NCI-H446 (cell line): Measurements from ENCODE around the gene ZNF469.

ENCODE experiments used
- DNase-seq, 2 experiments: peaks; one replicate each; lab custom pipeline; 2025; lab: John Stamatoyannopoulos, UW

Gene ZNF469

GRCh38 chr16:88391144-88391850 is 8.5 kb downstream of the ZNF469 start:
- DNase-seq, result no peak

GRCh38 chr16:88392111-88392510 is 9.4 kb downstream of the ZNF469 start:
- DNase-seq, result no peak

DNA sequence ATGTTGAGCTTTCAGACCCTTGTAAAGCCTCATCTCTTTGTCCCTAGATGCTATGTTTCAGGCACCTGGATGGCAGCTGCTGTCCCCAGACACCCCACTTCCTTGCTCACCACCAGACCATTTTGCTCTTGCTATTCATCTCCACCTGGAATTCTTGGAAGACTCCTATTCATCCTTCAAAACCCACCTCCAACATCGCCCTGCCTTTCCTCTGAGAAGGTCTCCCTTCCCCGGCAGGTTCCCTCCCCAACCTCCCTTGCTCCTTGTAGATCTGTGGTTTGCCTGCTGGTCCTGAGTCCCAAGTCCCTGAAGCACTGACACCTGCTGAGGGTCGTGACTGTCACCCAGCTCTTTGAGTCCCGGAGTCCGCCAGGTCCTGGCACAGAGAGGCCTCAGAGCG is 9.9 kb downstream of the ZNF469 start:
- no peak for DNase-seq

DNA sequence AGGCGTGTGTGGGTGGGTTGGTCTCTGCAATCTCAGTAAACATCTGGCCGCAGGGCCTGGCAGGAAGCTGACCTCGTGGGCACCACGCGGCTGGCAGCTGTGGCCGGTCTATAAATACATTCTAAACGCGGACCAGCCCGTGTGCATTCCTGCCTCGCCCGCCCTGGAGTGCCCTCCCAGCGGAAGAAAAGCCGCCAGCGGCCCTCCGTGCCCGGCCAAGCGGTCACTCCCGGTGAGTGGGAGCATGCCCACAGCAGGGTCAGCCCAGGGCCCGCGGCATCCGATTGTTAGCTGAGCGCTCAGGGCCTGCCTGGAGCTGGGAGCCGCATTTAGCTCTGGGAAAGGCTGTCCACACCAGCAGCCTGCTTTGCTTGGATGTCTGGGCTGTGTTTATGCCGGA is 10.3 kb downstream of the ZNF469 start:
- DNase-seq, result no peak

DNA sequence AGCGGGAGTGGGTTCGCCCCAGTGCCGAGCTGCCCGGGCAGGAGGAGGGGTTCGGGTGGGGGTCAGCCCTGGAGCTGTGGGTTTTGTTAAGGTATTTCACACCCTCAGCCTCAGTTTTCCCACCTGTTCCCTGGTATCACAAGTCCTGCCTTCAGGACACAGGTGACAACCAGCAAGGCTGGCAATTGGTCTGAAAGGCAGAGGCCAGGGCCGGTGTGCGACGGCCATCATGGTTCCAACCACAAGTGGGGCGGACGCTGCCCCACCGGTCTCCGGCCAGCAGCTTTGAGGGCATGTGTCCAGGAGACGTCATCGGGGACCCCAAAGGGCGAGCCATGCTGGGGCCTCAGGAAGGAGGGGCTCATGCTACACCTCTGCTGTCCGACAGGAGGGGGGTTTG is 10.8 kb downstream of the ZNF469 start:
- DNase-seq, result no peak

DNA sequence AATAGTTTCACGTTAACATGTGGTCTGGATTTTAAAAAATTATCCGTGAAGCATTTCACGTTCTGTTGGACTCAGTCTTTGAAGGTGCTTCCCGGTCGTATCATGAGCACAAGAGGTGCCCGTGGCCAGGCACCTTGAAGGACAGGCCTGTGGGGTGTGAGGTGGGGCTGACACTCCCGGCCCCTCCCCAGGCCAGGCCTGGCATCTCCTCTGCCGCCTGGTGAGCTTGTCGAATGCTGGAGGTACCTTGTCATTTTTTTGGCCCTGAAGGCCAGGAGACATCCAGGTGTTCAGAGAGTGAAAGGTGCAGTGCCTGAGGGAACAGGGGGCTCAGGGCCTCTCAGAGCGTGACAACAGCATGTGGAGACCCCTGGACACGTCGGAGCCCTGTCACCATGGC is 11.7 kb downstream of the ZNF469 start:
- no peak for DNase-seq

DNA sequence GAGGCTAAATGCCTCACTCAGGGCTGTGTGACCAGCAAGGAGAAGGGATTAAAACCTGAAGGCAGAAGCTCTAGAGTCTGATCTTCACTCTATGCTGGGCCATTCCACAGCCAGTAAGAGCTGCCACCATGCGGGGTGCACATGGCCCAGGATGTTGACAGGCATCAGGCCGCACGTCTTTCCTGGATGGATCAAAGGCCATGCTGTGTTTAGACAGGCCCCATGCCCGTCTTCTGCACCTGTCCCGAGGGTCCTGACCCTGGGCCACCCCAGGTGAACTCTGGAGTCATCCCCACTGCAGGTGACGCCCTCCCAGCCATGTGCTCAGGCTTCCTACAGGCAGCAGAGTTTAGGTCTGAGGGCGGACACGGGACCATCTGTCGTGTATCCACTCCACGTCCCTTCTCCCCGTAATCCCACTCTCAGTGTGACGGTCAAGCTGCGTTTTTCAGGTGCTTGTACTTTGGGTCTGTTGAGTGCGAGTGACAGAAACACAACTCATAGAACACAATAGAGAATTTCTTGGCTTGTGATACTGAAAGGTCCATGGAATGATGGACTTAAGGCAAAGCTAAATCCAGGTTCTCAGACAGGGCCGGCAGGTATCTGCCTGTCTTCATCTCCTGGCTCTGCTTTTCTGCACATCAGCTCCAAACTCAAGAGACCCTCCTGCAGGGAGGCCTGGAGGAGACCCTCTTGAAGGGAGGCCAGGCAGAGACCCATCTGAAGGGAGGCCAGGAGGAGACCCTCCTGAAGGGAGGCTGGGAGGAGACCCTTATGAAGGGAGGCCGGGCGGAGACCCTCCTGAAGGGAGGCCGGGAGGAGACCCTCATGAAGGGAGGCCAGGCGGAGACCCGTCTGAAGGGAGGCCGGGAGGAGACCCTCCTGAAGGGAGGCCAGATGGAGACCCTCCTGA is 13.2 kb downstream of the ZNF469 start:
- DNase-seq, result no peak

GRCh38 chr16:88398170-88398873 is 15.6 kb downstream of the ZNF469 start:
- DNase-seq, result no peak

GRCh38 chr16:88398874-88399178 is 16.1 kb downstream of the ZNF469 start:
- no peak for DNase-seq

DNA sequence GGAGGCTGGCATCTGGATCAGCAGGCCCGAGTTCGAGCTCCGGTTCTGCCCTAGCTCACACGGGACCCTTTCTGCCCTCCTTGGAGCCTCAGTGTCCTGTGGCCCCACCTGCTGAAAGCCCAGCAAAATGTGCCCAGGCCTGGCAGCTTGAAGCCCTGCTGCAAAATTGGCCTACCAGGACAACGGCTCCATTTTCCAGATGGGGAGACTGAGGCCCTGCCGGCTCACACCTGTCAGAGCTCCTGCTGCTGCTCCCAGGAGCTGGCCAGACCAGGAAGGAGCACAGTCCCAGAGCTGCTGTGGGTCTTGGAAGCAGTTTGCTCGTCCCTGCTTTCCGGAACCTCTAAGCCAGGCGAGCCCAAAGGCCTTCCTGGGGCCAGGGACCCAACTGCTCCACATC is 17.4 kb downstream of the ZNF469 start:
- DNase-seq, result no peak

DNA sequence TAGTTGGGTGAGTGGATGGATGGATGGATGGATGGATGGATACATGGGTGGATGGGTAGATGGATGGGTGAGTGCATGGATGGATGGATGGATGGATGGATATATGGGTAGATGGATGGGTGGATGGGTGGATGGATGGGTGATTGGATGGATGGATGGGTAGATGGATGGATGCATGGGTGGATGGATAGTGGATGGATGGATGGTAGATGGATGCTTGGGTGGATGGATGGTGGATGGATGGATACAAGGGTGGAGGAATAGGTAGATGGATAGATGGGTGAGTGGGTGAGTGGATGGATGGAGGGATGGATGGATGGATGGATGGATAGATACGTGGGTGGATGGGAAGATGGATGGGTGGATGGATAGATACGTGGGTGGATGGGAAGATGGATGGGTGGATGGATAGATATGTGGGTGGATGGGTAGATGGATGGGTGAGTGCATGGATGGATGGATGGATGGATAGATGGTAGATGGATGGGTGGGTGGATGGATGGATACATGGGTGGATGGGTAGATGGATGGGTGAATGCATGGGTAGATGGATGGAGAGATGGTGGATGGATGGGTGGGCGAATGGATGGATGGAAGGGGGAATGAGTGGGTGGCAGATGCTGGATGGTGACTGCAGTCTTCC is 19.0 kb downstream of the ZNF469 start:
- DNase-seq, result no peak

- DNase-seq, result no peak
Observed at GRCh38 chr16:88402551-88403240, 19.9 kb downstream of the ZNF469 start.

DNA sequence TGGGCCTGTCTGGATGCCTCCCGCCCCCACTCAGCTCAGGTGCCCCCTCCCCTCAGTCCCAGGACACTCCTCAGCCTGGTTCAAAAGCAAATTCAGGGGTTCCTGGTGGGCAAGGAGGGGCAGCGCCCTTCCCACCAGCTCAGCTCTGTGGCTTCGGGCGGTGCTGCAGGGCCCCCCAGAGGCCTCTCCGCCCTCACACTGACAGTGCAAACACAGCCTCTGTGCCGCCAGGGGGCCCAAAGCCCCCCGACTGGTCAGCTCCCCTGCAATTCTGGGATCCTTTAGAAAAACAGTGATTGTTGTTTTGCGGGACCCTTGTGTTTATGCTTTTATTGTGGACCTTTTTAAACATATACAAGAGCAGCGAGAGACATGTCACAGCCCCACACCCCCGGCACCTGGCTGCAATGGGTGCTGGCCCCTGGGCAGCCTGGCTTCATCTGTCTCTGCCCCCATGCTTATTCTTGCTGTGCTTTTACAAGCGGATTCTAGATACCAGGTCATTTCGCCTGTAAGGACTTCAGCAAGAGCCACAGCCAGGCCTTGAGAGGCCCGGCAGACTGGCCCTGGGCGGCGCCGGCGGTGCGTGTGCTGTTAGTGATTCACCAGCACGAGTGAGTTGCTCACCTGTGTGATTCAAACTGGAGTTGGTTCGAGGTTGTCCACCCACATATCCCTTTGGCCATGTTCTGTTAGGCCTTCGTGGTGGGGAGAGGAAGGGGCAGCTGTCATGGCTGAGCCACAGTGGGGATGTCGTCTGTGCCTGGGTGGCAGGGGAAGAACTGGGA is 21.2 kb downstream of the ZNF469 start:
- no peak for DNase-seq

DNA sequence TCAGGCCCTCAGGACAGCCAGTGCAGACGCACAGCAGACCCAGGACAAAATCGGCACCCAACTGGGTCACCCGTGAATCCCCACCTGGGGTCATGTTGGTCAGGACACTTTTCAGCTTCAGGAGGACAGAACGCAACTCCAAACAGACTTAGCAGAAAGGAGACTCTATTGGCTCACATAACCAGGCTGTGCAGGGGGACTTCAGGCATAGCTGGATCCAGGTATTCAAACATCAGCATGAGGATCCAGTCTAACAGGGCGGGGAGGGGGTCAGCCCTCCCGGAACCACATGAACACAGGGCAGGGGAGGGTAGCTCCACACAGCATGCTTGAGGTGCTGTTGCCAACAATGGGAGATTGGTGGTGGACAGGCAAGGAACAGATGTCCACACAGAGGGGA is 22.0 kb downstream of the ZNF469 start:
- DNase-seq, result no peak

DNA sequence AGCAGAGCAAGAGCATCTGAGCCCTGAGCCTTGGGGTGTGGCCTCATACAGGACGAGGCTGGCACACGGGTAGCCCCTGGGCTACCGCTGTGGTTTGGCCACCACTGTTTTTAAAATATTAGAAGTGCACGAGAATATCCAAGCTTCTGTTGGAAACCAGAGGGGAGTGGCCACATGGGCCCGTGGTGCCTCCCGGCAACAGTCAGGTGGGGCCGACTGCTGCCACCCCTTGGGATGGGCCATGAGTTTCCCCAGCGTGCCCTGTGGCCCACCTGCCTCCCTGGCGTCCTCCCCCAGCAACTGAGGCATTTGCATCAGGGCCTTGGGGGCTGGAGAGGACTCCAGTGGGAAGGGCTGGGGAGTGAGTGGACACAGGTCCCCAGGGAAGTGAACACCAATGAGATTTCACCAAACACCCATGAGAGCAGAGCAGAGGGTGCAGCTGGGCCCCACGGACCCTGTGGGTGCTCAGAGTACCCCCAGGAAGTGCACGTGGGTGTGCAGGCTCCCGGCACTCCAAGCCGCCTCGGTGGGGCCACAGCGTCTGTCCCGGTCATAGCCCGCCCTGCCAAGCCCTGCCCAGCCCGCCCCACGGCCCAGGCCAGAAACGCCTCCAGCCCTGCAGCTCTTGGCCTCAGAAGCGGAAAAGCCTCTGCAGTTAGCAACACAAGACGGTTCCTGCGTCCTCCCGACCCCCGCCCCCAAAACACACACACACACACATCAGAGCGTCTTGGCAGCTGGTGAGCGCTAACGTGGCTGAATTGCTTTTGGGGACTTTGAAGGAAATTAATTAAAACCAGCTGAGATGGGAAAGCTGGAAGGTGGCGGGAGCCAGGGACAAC is 22.7 kb downstream of the ZNF469 start:
- no peak for DNase-seq

DNA sequence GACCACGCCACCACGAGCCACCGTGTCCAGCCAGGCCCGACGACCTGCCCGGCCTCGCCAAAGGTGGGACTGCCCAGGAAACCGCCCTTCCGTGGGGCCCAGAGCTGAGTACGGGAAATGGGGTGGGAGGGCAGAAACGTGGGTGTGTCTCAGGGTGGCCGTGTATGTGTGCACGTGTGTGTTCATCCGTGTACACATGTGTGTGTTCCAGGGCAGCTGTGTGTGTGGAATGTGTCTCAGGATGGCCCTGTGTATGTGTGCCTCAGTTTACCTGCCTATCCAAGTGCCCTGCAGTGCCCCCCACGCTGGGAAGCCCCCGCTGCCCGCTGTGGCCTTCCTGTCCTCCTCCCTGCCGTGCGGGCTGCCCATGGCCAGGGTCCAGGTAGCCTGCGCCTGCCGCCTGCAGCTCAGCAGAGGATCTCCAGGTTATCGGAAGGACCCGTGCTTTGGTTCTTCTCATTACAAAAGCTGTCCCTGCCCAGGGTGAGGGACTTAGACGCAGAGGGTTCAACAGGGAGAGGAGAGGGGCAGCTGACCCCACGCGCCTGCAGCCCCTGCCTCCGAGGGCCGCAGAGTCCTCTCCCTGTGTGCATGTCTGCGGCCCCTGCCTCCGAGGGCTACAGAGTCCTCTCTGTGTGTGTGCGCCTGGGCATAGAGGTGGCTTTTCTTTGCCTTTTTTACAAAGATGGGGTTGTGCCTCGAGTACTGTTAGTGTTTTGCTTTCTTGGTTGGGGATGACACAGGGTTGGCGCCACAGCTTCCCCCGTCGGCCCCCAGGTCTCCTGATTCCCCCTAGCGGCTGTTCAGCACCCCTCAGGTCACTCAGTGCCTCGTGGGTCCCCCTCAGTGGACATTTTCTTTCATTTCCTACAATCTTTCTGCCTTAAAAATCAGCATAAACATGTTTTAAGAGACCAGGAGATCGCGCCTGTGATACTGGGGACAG is 23.6 kb downstream of the ZNF469 start:
- no peak for DNase-seq

DNA sequence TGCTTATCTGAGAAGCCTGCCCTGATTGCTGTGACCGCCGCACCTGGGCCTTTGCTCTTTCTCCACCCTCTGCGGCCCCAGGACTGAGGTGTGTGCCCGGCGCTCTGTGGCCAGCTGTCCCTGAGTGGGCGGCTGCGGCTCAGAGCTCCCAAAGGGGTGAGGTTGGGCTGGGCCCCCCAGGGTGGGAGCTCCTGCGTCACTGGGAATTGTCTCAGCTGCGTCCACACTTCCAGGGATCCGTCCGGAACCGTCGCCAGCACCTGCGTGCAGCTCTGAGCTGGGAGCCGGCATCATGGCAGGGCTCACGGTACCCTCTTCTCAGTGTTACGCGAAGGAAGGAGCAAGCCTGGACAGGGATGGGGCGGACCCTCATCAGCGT is 24.3 kb downstream of the ZNF469 start:
- DNase-seq, result no peak

DNA sequence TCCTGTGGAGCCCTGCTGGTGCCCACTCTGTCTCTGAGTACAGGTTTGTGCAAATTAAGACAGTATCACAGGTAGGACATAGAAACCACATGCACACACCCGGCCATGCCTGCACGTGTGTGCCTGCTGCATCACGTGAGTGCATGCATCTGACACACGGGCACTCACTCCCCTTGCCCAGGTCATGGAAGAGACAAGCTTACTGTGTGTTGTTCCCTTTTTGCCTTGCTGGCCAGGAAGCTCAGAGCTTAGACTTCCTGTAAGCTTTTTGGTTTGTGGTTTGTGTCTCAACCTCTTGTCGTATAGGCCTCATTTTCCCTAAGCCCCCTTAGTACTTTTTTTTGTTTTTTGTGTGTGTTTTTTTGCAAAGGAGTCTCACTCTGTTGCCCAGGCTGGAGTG is 25.0 kb downstream of the ZNF469 start:
- no peak for DNase-seq

- no peak for DNase-seq
Observed at GRCh38 chr16:88408561-88409142, 25.9 kb downstream of the ZNF469 start.
